Subcutaneous abdominal adipose tissue (tissue), 5 donors: ENCODE data around the gene SDHA.
A peak's percentile ranks its signal among the peaks of the same experiment; 100 is the strongest.

Experiments
- H3K27ac ChIP-seq: one replicate; pipeline ENCODE4 v1.7.0; 2013; ENCODE audit warnings: low read depth, mild to moderate bottlenecking, inconsistent platforms, low read length, moderate library complexity
- H3K27me3 ChIP-seq, 5 donors: one replicate each; pipeline ENCODE4 v1.7.0; 2013; ENCODE audit warnings: low read length in 5 of 5, inconsistent platforms in 1 of 5; ENCODE audit not compliant: control insufficient read depth in 5 of 5, insufficient read depth in 4 of 5
- H3K36me3 ChIP-seq, 5 donors: one replicate each; pipeline ENCODE4 v1.7.0; 2013; ENCODE audit warnings: low read length in 5 of 5; ENCODE audit not compliant: control insufficient read depth in 5 of 5, insufficient read depth in 5 of 5
- H3K4me1 ChIP-seq, 5 donors: one replicate each; pipeline ENCODE4 v1.7.0; 2013; ENCODE audit warnings: low read length in 5 of 5, mild to moderate bottlenecking in 3 of 5, moderate library complexity in 1 of 5; ENCODE audit not compliant: control insufficient read depth in 5 of 5, insufficient read depth in 5 of 5
- H3K4me3 ChIP-seq, 5 donors: one replicate each; pipeline ENCODE4 v1.7.0; 2013; ENCODE audit warnings: low read length in 5 of 5, low read depth in 1 of 5
- H3K9ac ChIP-seq, 5 donors: one replicate each; pipeline ENCODE4 v1.7.0; 2013; ENCODE audit warnings: low read length in 5 of 5, mild to moderate bottlenecking in 4 of 5, moderate library complexity in 3 of 5
- H3K9me3 ChIP-seq, 5 donors: one replicate each; pipeline ENCODE4 v1.7.0; 2013; ENCODE audit warnings: low read length in 5 of 5; ENCODE audit not compliant: control insufficient read depth in 5 of 5
- donor health status: healthy.
- donor health status: healthy.
- donor health status: healthy.
- donor health status: healthy.
- donor health status: healthy.

The SDHA gene

DNA sequence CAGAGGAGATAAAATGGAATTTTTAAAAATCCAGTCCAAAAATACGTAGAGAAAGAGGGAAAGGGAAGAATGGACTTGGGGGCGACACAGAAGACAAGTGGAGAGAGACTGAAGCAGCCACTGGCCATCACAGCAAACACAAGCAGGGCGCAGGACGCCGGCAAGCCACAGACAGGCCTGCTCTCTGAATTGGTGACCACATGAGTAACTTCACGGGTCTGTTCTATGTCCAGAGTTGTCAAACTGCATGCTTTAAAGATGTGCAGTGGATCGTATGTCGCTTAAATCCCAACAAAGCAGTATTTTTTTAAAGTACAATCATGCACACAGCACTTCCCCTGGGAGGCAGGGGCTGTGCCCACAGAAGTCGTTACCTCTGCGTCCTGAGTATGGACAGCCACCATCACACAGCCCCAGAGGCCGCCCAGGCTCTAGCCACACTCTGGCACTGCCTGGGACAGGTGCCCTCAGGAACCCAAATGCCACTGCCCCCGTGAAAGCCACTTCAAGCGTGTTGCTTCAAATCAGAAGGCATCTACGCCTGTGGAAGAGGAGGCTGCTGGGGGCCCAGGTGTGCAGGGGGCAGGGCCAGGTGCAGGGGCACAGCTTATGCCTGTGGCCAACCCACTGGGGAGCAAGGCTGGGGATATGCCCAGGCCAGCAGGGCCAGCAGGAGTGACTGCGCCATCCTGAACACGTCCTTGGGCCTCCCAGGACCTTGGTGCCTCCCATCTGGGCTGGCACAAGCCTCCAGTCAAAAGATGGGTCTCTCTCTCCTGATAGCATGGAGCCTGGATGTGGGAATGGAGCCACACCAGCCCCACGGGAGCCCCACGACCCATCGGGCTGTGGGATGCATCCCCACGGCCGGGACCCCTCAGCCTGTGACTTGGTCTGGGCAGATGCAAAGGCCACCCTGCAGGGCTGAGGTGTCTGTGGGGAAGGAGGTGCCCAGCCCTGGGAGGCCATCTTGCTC lies 32.7 kb upstream of the SDHA start:
- Histone ChIP-seq H3K9me3 (no peaks in the 10 kb centered on the region), H3K27ac (no peak overlapping the region), H3K27me3 (peaks cover 3 to 8% (median 6%) of the 10 kb centered on the region in 5 donors), H3K4me3 (no peak overlapping the region), H3K36me3 (no peaks in the 10 kb centered on the region), H3K4me1 (peaks cover 2 to 18% (median 11%) of the 10 kb centered on the region in 5 donors), H3K9ac (no peak overlapping the region)

DNA sequence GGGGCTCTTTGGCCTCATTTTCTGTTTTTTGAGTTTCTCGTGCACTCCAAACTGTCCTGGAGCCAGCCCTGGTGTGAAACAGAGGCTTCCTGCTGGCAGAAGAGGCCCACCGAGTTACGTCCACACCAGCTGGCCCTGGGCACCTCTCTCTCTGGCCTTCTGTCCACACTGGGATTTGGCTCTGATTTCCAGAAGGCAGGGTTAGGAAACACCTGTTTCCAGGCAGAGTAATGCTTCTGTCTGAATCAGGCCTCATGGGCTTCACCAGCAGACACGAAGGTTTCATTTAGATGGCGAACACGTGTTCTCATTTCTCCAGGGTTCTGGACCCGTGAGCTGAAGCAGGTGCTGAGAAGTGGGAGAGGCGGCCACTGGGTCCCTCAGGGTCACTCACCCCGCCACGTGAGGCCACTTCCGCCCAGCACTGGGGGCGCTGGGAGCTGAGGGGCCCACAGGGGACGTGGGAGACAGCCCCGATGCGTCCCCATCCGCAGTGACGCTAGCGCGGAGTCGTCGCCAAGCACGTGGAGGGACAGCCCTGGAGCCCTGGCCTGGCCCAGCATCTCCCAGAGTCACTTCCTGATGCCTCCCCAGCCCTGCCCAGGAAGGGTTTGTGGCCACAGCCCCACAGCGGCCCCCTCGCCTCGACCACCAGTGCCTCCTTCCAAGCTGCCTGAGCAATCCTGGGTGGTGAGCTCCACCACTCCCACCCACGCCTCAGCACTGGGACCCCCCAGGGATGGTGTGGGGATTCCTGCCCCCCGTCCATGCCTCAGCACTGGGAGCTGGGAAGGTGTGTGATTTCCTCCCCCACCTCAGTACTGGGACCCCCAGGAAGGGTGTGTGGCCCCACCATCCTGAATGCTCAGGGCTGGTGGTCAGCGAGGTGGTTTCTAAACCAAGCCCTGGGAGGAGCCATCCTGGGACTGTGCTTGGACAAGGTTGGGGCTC lies 31.8 kb upstream of the SDHA start:
- no peaks in the 10 kb centered on the region for H3K36me3 ChIP-seq
- H3K9ac ChIP-seq = no peak overlapping the region
- peaks cover 0 to 6% (median 1%) of the 10 kb centered on the region in 5 donors for H3K27me3 ChIP-seq
- H3K9me3 ChIP-seq = no peaks in the 10 kb centered on the region
- H3K4me1 ChIP-seq = peaks cover 2 to 22% (median 18%) of the 10 kb centered on the region in 5 donors
- H3K27ac ChIP-seq = no peak overlapping the region
- no peak overlapping the region for H3K4me3 ChIP-seq

DNA sequence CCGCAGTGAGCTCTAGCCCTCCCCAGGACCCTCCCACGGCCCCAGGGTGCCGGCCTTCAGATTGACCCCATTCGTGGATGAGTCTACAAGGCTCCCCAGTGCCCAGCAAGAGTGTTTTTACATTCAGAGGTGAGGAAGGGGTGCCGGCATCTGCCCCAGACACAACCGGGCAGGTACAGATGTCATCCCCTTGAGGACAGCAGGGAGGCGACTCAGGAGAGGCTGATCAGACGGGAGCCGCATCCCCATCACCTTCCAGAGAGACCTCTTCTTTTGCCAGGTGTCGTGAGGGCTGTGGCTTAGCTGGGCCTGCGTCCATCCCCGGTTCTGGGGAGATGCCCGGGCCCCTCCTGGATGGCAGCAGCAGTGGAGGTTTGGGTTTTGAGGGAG lies 31.1 kb upstream of the SDHA start:
- H3K4me1 ChIP-seq = peaks cover 2 to 25% (median 18%) of the 10 kb centered on the region in 5 donors

DNA sequence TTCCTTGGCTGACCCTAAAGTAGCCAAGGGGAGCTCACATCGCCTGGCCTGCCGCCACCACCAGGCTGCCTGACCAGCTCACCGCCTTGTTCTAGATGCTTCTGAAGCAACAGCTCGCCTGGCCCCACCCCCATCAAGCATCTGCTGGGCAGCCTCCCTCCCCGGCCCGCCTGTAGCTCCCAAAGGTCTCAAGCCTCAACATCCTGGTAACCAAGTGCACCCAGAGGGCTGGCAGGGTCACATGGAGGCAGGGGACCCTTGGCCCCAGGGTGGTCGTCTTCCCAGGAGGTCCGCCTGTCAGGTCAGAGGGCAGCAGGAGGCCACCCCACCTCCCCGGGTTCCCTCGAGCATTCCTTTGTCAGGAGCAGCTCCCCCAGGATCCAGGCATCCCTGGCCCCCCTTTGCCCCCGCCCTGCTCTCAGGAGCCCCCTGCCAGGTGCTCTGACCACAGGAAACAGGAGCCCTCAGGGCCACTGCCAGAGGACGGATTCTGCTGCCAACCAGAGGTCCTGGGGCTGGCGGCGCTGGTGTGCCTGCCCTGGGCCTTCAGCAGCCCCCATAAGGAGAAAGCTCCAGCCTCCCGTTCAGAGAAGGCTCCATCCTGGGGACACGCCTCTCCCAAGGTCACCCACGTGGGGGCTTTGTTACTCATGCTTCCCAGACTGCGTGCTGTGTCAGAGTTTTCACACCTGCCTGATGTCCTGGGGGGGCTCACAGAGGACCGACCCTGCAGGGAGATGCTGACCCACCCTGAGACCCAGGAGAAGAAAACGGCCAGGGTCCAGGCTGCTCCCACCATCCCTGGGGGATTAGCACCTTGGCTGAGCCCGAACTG lies 30.3 kb upstream of the SDHA start:
- H3K4me3 ChIP-seq = peak overlapping the region; percentile 10 to 65 (median 56)
- peak overlapping the region in 1 of 5 donors; percentile 63 for H3K9ac ChIP-seq
- H3K4me1 ChIP-seq = peaks cover 2 to 25% (median 18%) of the 10 kb centered on the region in 5 donors

More for the DNA sequence above, 31.1 kb upstream of the SDHA start:
- H3K27ac ChIP-seq = no peak overlapping the region
- H3K9ac ChIP-seq = no peak overlapping the region
- H3K27me3 ChIP-seq = peaks cover 0 to 9% (median 2%) of the 10 kb centered on the region in 5 donors
- H3K9me3 ChIP-seq = no peaks in the 10 kb centered on the region
- H3K4me3 ChIP-seq = no peak overlapping the region
- H3K36me3 ChIP-seq = no peaks in the 10 kb centered on the region

DNA sequence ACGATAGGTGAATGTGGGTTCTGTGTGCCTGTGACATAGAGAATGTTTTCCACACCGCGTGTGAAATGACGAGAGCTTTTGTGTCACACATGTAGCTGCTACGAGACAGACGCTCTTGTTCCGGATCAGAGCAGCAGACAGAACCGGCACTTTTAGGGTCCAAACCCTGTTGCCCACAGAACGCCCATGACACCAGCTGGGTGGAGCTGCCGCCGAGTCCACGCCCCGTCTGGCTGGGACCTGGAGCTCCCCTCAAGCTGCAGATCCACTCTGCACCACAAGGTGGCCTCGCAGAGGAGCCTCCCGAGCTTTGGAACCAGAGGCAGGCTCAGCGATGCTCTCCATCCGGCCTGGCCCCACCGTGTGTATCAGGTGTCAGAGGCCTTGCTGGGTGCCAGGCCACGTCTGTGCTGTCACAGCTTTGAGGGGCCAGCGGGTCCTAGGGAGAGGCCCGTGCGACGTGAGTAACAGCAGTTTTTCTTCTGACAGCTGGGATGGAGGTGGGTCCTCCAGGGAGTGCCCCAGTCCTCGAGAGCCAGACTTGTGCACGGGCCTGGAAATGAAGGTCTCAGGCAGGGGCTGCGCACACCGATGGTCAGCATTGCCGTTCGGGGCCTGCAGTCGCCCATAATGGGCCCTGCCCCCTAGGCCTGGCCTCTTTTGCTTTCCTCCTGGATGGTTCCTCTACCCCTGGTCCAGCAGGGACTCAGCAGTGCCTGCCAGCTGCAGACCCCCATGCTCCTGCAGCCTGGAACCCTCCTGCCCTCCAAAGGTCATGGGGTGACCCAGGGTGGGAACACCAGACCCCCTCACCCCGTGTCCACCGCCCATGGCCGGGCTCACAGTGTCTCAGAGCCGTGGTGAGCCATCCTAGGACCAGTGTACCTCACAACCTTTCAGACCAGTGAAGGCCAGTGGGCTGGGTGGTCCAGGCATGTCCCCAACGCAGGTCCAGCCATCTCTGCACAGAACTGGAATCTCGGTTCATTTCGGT lies 29.3 kb upstream of the SDHA start:
- Histone ChIP-seq H3K36me3 (no peaks in the 10 kb centered on the region), H3K9ac (peak overlapping the region in 1 of 5 donors; percentile 63), H3K9me3 (no peaks in the 10 kb centered on the region), H3K4me3 (peak overlapping the region; percentile 10 to 65 (median 56)), H3K27me3 (peaks cover 0 to 10% (median 3%) of the 10 kb centered on the region in 5 donors), H3K27ac (no peak overlapping the region), H3K4me1 (peaks cover 2 to 25% (median 18%) of the 10 kb centered on the region in 5 donors)

More for the DNA sequence above, 30.3 kb upstream of the SDHA start:
- no peak overlapping the region for H3K27ac ChIP-seq
- no peaks in the 10 kb centered on the region for H3K9me3 ChIP-seq
- H3K27me3 ChIP-seq = peaks cover 0 to 8% (median 3%) of the 10 kb centered on the region in 5 donors
- no peaks in the 10 kb centered on the region for H3K36me3 ChIP-seq

DNA sequence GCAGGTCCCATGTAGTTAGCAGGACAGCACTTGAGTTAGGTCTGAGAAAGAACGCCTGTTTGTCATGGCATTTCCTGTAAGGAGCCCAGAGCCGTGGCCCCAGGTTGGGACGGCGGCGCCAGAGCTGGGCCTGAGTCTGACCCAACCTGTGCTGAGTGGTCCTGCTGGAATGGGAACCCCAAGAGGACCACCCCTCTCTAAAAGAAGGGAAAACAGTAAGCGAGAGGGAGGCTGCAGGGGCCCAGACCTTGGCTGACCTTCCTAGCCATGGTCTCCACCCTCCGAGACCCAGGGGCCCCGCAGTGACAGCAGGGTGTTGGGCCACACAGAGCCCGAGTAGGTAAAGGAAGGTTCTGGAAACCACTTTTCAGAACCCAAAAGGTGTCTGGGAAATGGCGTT lies 28.6 kb upstream of the SDHA start:
- Histone ChIP-seq H3K9ac (no peak overlapping the region), H3K4me3 (no peak overlapping the region), H3K4me1 (peaks cover 2 to 25% (median 18%) of the 10 kb centered on the region in 5 donors), H3K36me3 (no peaks in the 10 kb centered on the region), H3K27ac (no peak overlapping the region), H3K27me3 (peaks cover under 1 to 10% (median 6%) of the 10 kb centered on the region in 5 donors), H3K9me3 (no peaks in the 10 kb centered on the region)

DNA sequence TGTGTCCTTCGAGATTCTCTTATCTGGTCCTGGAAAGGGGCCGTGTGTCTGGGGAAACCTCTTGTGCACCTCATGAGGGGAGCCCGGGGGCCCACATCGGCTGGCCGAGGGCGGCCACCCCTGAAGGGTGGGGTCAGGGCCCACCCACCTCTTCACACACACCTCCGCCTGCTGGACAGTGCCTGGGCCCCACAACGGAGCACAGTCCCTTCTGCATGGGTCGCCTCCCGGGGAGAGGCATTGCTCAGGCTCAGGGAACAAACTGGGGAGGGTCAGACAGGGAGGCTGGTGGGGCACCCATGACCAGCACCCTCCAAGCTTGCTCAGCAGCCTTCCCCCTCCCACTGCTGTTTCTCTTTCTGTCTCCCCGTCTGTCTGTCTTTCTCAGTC lies 28.1 kb upstream of the SDHA start:
- Histone ChIP-seq H3K9me3 (no peaks in the 10 kb centered on the region), H3K27ac (no peak overlapping the region), H3K36me3 (no peaks in the 10 kb centered on the region), H3K9ac (no peak overlapping the region), H3K27me3 (peaks cover 2 to 10% (median 6%) of the 10 kb centered on the region in 5 donors), H3K4me1 (peaks cover 2 to 25% (median 18%) of the 10 kb centered on the region in 5 donors), H3K4me3 (no peak overlapping the region)

DNA sequence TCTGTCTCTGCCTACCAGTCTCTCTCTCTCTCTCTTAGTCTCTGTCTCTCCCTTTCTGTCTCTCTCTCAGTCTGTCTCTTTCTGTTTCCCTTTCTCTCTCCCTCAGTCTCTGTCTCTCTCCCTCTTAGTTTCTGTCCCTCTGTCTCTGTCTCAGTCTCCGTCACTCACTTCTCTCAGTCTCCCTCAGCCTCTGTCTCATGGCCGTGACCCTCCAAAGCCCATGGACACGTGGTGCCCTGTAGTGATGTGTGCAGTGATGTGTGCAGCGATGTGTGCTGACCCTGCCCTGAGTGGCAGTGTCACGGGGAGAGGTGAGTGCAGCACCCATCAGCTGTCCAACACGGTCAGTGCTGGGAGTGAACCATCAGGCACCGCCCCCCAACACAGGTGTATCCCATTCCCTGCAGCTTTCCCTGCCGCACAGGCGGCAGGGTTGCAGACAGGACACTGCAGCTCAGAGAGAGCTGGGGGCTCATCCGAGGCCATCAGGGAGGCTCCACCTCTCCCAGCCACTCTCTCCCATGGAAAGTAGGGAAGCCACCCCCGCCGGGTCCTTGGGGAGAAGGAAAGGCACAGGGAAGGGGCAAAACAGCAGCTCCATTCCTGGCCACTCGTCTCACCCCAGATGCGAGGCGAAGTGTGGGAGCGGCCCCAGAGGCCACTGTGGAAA lies 27.6 kb upstream of the SDHA start:
- Histone ChIP-seq H3K36me3 (no peaks in the 10 kb centered on the region), H3K9me3 (no peaks in the 10 kb centered on the region), H3K4me1 (peaks cover 2 to 25% (median 18%) of the 10 kb centered on the region in 5 donors), H3K4me3 (no peak overlapping the region), H3K27ac (no peak overlapping the region), H3K9ac (no peak overlapping the region), H3K27me3 (peaks cover 2 to 10% (median 6%) of the 10 kb centered on the region in 5 donors)
